SKM-1 (cell line): ENCODE results near the gene GJD4.
A peak's percentile ranks its signal among the peaks of the same experiment; 100 is the strongest.

Source experiments
- DNase-seq: peaks from one replicate; lab custom pipeline; 2025; ENCODE audit not compliant: unreplicated experiment; lab: John Stamatoyannopoulos, UW

GJD4 gene

DNA sequence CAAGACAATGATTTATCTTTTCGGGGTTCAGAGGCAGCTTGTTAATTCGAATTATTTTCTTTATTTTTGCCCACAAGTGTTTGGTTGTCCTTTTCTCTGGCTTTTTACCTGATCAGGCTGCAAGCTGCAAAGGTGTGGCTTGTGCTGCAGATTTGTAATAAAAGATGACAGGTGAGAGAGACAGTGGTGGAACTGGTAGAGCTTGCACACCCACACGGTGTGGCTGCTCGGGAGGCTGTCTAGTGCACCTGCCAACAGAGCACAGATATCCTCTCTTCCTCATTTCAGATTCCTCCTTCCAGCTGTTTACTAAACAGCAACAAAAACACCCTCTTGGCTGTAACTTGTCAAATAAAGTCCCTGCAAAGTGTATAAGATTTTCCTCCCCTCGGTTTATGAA is 9.2 kb downstream of the GJD4 start:
- DNase-seq = no peak

DNA sequence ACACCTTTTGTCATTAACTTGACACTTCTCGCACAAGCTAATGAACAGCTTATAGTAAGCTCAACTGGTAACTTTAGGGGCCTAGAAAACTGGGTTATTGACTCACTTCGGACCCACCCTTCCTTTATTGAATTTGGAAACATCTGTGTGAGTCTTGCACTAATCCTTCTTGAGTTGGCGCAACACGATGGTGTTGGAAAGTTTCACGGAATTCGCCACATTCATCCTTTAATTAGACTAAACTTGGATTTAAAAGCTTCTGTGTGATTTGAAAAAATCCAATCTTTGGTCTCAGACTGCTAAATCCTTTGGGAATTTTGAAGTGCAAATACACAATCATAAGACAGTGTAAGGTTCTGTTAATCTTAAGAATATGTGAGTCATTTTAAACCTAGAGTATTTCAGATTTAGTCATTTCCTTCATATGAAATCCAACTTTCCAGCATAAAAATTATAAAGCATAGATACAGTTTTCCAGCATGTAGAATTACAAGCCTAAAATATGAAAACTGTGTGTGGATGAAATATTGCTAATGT is 21.9 kb downstream of the GJD4 start:
- no peak for DNase-seq

DNA sequence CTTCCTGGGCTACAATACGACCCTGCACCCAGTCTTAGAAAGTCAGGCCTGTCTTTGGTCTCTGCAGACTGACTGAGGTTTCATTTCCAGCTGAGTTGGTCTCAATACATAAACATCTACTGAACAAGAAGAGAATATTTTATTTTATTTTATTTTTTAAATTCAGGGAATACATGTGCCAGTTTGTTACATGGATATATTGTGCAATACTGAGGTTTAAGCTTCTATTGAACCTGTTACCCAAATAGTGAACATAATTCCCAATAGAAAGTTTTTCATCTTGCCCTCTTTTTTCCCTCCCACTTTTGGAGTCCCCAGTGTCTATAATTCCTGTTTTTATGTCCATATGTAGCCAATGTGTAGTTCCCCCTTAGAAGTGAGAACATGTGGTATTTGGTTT is 26.3 kb downstream of the GJD4 start:
- no peak for DNase-seq

DNA sequence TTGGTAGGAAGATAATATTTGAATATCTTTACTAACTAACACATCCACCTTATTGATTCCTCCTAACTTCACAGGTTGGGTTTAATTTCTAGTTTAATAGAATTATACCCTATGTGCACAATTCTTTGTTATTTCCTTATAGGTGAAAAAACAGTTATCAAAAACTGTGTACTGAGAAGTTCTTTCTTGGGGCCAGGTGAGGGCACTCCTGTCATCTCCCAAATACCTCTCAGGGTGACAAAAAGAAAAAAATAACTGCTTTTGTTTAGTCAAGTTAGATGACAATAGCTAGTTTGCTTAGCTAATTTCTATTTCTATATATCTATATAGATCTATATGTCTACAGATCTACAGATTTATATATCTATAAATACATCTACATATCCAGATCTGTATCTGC is 26.9 kb downstream of the GJD4 start:
- DNase-seq = no peak

DNA sequence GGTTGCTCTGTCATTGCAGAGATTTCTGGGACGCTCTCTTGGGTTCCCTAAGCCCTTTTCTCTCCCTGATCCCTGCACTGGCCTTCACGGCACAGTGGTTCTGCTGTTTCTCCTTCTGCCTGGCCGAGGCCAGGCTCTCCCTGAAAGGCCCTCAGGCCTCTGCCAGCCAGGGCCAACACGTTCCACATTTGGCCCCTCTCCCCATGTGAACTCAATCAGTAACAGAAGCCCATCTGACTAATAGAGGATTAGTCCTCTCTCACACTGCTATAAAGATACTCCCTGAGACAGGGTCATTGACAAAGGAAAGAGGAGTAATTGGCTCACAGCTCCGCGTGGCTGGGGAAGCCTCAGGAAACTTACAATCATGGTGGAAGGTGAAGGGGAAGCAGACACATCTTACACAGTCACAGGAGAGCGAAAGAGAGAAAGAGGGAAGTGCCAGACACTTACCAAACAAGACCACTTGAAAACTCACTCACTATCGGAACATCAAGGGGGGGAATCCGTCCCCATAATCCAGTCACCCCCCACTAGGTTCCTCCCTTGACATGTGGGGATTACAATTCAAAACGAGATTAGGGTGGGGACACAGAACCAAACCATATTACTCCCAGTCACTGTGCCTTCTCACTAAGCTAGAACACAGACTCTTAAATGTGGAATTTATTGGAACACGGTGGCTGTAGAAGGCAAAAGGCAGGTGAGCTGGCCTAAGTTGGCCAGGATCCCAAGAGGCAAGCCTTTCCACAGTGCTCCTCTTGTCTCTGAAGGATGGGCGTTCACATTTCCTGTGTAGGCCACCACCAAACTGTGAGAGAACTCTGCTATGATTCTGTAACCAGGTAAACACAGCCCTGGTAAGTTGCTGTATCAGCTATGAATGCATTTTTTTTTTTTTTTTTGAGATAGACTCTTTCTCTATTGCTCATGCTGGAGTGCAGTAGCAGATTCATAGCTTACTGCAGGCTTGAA is 28.2 kb downstream of the GJD4 start:
- DNase-seq = no peak

DNA sequence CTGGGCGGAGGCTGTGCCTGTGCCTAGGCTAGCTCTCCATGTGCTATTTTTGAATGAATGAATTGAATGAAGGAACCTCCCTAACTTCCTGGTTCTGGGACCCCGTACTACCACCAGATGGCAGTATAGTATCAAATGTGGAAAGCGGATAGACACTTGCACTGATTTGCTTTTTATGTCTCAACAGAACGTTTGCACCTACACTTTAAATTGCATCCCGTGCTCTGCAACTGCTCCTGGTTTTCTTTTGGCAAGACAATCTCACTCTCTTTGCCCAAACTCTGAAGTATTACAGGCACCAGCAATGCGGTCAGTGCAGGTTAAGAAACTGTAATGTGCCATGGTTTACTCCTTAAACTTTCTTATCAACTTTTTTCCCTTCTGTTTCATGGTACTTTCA is 30.4 kb downstream of the GJD4 start:
- DNase-seq = no peak

DNA sequence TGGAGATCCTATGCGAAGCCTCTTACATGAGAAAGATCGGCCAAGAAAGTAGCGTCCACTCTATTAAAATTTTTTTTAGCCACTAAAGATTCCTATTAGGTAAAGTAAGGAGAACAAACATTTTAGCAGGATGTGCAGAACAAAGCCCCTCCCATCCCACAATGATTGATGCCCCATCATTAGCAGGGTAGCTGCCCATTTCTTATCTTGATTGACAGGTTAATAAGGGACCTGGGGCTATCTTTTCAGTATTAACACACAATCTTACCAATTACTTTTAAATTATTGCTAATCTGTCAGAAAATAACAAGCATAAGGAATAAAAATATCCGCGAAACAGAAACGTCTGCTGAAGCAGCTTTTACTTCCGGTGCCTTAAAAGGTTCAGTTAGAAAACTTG is 31.8 kb downstream of the GJD4 start:
- no peak for DNase-seq

DNA sequence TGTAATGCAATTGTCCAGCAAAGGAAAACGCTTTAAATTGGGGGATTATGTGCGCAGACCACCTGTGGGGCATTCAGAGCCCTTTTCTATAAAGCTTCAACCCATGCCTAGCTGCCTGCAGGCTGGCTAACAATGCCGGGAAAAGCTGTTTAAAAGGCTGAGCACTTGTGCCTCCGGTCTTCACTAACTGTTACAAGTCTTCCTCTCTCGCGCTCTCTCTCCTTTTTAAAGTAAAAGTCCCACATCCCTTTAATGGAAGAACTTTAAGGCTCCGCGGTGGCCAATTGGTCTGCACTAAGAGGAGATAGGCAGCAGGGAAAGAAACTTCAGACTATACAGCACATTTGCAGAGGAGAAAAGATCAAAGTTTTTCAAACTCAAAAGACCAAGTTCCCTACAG is 32.3 kb downstream of the GJD4 start:
- DNase-seq = no peak

DNA sequence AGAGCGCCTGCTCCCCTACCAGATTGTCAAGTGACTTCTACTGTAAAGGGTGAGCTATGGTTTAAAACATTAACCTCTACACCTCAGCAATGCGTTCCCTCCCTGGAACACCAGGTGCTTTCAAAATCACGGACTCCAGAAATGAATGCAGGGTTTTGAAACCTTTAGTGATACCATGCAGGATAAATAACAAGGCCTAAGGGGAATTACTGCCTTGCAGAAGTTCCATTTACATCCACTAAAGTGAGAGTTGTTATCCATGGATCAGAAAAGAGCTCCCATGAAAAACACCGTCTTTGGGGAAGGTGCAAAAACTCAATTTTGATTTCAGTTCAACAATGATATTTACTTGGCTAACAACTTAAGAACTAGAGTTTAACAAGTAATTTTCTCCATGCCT is 33.0 kb downstream of the GJD4 start:
- DNase-seq = no peak

DNA sequence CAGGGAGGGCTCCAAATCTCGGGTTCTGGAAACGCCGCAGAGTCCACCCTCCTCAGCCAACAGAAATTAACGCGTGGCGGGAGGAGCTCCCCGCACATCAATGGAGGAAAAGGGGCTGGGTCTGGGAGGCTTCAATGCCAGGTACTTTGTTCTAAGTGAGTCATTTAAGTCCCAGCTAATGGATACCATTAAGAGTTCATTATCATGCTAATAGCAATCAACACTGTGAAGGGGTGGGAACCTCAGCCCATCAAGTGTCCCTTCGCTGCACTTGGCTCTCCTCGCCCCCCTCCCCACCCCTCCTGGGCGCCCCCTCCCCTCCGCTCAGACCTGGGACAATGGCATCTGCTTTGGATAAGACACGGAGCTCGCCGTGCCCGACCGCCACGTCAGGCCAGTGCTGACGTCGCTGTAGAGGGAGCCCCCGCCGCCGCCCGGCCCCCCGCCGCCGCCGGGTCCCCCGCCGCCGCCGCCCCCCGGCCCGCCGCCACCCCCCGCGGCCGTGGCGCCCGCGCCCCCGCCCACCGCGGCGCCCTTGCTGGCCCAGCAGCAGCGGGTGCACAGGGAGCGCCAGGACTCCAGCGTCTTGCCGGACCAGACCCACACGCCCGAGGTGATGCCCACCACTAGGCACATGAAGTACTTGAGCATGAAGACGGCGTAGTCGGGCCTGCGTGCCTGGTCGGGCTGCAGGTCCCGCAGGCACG is 34.0 kb downstream of the GJD4 start:
- DNase-seq = no peak

DNA sequence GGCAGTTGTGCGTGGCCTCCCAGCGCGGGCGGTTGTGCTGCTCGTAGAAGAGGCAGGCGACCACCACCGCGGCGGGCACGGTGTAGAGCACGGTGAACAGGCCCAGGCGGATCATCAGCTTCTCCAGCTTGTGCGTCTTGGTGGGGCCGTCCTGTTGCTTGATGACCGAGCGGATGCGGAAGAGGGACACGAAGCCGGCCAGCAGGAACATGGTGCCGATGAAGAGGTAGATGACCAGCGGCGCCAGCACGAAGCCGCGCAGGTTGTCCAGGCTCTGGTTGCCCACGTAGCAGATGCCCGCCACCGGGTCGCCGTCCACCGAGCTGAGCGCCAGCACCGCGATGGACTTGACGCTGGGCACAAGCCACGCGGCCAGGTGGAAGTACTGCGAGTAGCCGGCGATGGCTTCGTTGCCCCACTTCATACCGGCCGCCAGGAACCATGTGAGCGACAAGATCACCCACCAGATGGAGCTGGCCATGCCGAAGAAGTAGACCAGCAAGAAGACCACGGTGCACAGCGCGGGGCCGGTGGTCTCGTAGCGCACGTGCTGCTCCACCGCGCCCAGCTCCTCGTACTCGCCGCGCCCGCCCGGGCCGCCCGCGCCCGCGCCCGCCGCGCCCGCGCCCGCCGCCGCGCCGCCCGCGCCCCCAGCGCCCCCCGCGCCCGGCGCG is 34.7 kb downstream of the GJD4 start:
- DNase-seq = no peak

DNA sequence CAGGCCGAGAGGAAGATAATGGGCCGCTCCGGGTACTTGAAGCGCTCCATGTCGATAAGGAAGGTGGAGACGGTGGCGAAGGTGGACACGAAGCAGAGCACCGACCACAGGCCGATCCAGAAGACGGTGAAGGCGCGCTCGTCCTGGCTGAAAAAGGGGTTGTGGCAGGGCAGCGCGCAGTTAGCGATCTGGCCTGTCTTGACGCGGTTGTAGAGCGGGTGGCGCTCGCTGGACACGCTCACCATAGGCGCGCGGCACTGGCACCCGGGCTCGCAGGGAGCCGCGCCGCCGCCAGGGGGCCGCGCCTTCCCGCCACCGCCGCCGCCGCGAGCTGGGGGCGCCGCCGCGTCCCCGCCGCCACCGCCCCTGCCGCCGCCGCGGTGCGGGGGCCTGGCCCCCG is 35.3 kb downstream of the GJD4 start:
- DNase-seq = no peak

DNA sequence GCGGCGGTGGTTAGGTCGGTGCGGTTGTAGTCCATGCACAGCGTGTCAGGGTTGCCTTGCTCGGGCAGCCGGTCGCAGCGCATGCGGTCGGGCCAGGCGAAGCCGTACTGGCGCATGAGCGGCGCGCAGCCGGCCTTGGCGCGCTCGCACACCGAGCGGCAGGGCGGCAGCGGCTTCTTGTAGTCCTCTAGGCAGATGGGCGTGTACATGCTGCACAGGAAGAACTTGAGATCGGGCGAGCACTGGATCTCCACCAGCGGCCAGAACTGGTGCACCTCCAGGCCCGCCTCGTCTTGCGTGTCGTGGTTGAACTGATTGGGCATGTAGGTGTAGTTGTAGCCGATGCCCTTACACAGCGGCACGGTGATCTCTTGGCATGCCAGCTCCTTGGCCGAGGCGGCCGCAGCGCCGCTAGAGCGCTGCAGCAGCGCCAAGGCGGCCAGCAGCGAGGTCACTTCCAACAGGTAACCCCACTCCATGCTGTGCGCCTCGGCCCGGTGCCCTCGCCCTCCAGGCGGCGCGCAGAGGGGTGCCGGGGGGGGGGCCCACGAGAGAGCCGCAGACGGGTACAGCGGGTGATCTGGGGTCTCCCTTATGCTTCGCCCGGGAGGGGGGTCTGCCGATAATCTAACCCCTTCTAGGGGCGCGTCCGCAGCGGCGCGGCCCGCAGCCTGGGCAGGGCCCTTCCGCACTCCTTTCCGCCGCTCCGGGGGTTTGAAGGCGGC is 36.0 kb downstream of the GJD4 start:
- DNase-seq = no peak

DNA sequence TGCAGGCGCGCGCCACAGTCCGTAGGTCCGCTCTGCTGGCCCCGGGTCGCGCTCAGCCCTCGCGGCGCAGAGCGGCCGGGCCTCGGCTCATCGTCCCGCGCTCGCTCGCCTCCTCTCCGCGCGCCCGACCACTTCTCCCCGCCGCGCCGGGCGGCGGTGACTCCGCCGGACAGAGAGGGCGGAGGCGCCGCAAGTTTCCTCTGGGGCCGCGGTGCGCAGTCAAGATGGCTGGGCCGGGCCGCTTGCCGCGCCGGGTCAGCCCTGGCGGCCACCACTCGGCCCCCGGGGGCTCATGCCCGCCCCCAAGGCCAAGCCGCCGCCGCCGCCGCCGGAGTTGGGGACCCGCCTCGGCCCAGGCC is 36.5 kb downstream of the GJD4 start:
- DNase-seq = no peak

DNA sequence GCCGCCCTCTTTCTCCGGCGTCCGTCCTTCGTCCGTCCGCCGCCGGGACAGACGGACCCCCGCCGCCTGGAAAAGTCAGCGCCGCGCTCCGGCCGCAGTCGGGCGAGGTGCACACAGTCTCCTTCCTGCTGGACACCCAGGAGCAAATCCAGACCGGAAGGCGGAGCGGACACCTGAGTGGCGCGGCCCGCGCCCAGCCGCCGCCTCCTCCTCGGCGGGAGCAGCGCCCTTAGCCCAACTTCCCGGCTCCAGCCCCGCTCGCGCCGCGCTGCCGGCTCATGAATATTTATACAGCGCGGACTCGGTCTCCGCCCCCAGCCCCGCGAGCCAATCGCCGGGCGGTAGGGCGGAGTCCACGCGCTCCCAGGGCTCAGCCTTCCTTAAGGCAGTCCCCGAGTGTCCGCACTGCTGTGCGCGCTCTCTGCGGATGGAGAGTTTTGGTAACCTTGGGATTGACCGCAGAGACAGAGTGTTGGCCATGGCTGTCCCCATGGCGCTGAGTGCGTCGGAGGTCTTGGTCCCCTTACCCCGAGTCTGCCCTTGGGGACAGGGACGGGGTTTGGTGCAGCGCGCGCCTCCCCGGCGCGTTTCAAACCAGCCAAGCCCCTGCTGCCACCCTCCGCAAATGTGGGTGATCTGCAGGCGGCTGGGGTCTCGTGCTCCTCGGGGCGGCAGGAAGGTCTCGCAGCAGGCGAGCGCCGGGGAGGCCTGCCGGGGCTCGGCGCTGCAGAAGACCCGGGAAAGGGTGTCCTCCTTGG is 37.1 kb downstream of the GJD4 start, which contains the start of gene FZD8:
Gene FZD8, minus strand, starts transcription at position 262 of the 758 bp plus-strand sequence. CDS start 867 bp downstream, outside the sequence.
- peak; percentile 32 for DNase-seq

DNA sequence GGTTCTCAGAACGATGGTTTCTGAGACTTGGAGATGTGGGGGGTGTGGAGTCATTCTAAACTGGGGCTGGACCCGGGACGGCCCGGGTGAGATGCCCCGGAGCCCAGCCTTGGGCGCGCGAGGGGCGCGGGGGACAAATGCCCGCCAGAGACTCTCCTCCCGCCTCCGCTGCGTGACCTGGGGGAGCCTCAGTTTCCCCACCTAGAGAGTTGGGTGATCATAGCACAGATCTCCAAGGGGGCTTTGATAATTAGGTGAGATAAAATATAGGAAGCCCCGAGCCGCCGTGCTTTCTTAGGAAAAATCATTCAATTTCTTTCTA is 37.6 kb downstream of the GJD4 start:
- DNase-seq = no peak

DNA sequence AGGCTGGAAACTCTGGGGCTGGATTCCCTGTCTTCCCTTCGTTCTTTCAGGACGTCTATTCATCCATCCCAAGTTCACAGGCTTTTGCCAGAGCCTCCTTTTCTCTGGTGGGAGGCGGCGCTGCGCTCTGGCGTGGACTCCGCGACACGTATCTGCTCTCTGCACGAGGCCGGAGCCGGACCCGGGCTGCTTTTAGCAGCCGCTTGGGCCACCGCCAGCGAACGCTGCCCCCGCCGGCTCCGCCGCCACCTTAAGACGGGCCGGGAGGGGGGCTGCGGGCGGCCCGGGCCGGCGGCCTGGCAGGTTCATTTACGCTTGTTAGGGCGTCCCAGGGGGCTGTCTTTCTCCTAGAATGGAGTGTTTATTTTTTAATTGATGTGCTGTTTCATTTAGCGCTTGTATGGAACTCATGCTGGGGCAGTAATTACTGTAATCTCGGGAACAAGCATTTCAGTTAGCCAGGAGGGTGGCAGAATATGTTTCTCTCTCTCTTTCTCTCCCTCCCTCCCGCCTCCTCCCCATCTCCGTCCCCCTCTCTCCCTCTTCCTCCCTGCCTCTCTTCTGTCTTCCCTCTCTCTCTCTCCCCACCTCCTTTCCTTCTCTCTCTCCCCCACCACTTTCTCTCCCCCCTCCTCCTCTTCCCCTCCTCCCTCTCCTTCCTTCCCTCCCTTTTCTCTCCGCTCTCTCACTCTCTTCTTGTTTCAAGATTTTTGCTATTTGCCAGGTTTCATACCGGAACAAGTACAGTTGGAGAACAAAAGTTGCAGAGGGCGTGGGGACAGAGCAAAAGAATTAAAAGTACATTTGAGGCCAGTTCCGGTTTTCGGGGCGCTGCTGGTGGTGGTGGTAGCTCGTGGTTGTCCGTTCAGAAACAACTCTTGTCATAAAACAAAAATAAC is 38.3 kb downstream of the GJD4 start:
- DNase-seq = no peak

DNA sequence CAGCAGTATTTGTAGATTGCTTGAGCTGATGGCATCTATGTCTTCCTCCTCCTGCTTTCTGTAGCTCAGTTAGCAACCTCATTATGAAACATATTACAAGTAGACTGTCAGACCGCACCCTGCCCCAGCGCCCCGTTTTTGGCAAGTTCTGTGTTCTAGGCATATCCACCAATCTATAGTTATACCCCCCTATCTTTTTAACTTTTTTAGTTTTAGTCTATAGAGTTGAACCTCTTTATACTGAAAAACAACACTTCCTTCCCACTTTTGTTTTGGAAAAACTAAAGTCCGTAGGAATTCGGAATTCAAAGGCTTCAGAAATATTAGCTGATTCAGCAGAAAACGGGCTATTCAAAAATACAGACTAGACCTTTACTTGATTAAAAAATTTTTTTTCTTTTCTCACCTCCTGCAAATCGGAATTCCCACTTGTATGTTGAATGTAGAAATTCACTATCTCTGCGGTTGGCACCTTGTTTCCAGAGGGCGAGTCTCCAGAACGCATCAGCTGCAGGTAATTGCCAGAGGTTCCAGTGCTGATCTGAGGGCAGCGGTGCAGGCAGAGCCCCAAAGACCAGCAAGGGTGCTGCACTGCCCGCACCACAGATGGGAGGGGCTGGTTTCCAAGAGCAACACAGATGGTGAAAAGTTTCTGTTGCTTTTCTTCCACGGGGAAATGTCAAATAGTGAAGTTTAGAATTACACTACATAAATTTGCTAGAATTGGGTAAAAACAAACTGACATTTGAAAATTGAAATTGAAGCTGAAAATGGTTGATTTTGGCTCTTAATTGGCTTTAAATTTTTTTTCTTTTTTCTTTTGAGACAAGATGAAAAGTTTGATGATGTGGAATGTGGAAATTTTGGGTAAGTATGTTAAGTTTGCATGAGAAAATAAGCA is 39.2 kb downstream of the GJD4 start:
- no peak for DNase-seq
